DMS114 treated with DMSO at 0.1 percent for 48 hours (cell line): ENCODE measurements around the gene KIAA0930.

Experiments
- DNase-seq: peaks from one replicate; lab custom pipeline; 2025; ENCODE audit not compliant: unreplicated experiment; lab: John Stamatoyannopoulos, UW

Gene KIAA0930

GRCh38 chr22:45154383-45154782 lies 86.3 kb downstream of the KIAA0930 start:
- DNase-seq: no peak

GRCh38 chr22:45151503-45151902 lies 89.2 kb downstream of the KIAA0930 start:
- no peak for DNase-seq

GRCh38 chr22:45150139-45150538 lies 90.6 kb downstream of the KIAA0930 start:
- no peak for DNase-seq

GRCh38 chr22:45149671-45150070 lies 91.0 kb downstream of the KIAA0930 start:
- no peak for DNase-seq

GRCh38 chr22:45144916-45145315 lies 95.8 kb downstream of the KIAA0930 start:
- DNase-seq: no peak

- no peak for DNase-seq
Measured at GRCh38 chr22:45142376-45142775, 98.3 kb downstream of the KIAA0930 start.
